NCI-H2171 treated with DMSO at 0.1 percent for 48 hours (cell line): Measurements from ENCODE around the gene TXLNB.

Experiments
- DNase-seq: peaks from one replicate; lab custom pipeline; 2025; lab: John Stamatoyannopoulos, UW

The TXLNB gene

GRCh38 chr6:139271056-139271455, 20.7 kb downstream of the TXLNB start:
- no peak for DNase-seq

GRCh38 chr6:139270249-139270648, 21.5 kb downstream of the TXLNB start:
- no peak for DNase-seq

DNA sequence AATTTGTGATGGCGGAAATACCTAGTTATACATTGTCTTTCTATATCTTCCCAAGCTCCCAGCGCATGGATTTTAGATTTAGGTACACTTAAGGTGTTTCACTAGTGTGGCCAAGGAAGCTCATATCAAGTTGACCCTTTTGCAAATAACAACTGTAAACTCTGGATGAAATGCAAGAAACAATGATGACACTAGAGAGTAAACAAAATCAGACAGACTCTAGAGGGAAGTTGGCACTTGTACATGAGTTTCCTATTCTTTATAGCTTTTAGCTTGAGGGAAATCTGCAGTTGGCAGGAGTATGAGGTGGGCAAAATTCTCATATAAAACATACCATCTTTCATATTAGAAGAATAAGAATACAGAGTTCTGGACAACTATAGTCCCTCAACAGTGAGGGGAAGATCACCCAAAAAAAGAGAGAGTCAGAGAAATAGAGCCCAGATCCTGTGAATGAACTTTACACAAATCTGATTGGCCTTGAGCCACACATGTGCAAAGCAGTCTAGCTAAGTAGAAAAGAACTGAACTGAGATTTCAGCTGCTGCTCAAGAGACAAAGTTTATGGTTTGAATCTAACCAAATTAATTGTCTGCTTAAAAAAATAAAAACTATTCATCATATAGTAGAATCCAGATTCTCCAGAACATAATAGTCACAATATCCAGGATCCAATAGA, 26.1 kb downstream of the TXLNB start:
- no peak for DNase-seq

DNA sequence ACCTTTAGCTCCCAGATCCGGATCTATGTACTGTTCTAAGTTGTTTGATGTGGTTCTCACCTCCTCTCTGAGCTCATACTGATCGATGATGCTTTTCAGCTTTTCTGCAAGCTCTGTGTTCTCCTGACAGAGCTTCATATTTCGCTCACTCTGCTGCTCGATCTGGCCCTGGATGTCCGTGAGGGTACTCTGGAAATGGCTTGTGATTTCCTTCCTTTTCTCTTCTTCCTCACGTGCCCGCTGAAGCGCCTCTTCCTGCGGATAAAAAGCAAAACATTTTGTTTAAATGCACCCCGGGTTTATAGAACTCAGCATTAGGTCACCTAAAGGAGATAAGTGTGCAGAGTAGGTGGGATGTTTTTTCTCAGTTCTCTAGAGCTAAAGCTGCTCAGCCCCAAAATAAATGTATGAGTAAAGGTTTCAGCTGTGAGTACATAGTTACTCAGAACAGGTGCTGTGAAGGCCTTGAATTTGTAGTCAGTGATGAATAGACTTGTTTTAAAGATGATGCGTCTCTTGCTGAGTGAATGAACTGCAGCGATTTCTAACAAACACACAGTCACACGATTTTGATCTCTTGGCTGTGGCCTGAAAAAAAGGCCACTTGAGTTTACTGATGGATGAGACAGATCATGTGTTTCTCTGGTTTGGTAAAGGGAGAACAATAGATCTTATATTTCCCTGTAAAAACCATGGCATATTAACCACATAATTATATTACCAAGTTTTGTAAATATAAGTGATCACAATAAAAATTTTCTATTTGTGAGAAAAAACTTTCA, 29.1 kb downstream of the TXLNB start:
- DNase-seq, result peak; percentile 90

GRCh38 chr6:139257821-139258398, 33.9 kb downstream of the TXLNB start:
- DNase-seq, result no peak

GRCh38 chr6:139257291-139257690, 34.5 kb downstream of the TXLNB start:
- no peak for DNase-seq

GRCh38 chr6:139256087-139256486, 35.7 kb downstream of the TXLNB start:
- no peak for DNase-seq

DNA sequence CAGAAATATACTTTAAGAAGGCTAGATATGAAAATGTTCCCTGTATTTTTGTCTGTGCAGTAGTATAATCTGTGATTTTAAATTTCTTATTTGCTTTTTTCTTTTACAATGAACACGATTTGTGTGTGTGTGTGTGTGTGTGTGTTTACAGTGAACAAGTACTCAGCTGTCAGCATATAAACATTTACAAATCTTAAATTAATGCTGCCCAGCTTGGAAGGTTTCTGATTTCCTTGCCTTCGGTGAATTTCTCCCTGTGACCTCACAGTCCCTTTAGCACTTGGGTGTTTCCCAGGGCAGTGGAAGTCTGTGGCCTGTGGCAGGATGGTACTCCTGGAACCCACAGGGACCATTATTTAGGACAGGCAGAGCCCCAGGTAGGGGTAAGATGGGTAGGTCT, 37.6 kb downstream of the TXLNB start:
- DNase-seq, result no peak

GRCh38 chr6:139253656-139254055, 38.1 kb downstream of the TXLNB start:
- DNase-seq, result no peak

DNA sequence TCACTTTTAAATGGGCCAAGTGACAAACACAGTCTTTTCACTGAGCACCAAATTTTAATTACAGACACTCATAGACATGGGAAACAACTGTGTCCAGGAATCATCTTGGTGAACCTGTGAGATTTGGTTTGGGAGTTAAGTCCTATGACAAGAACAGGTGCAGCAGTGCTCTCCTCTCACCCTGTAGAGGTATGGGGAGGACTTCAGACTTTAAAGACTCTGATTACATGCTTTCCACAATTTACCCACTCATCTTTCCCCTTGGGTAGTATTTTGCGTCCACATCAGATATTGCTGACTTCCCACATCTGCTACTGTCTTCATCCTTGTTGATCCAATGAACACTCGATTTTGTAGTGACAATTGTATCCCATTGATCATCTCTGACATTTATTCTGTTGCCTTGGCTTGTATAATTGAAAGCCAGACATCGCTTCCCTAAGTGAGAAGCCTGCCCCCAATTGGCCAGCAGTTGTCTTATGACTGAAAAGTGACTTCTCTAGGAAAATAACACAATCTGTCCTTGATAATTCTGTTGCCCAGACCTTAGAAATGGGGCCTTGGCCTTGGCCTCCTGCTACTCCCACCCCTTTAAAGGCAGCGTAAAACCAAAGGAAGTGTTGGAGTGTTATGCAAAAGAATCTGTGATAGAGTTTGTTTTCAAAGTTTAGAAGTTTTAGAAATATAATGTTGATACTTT, 40.0 kb downstream of the TXLNB start:
- DNase-seq, result no peak

- no peak for DNase-seq
Measured at GRCh38 chr6:139251045-139251690, 40.6 kb downstream of the TXLNB start.

DNA sequence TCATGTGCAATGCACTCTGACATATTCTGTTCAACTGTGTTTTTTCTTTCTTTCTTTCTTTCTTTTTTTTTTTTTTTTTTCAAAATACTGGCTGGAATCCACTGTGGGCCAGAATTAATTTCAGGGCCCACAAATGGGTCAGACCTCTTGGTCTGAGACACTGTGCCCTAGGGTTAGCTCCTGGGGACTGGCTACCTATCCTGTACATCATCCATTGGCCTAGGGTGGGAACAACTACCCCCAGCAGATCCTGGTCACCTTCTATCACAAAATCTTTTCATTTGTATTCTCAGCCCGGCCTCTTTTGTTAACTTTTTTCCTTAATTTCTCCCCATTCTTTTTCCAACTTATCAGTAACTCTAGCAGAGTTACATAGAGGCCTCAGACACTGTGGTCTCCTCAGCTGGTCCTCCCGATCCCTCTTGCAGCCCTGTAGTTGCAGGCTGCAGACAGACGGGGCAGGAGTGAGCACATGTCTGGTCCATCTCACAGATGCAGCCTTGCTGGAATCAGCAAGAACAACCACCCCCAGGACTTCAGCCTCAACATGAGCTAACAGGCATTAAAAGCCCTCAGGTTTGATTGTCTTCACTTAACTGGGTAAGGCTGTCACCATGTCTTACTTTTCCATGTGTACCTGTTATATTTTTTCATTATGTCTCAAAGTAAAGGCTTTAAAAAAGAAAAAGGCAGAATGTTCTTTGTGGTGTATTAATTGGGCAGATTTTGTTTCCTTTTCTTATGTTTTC, 41.3 kb downstream of the TXLNB start:
- DNase-seq, result peak; percentile 63

DNA sequence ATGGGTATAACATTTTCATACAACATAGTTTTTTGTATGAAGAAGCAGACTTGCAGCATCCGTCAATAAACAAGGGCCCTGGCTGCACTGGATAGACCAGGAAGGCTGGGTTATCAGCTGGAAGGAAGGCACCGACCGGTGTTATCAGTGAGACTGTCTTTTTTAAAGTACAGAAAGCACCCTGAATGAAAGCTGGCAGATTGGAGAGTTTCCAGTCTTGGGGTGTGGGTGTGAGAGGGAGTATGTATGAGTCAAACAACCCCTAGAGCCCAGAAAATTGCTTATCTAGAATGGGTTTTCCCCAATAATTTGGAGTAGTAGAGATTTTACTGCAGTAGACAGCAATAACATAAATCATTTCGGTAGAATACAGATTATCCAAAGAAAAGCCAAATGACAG, 42.4 kb downstream of the TXLNB start:
- DNase-seq, result no peak

DNA sequence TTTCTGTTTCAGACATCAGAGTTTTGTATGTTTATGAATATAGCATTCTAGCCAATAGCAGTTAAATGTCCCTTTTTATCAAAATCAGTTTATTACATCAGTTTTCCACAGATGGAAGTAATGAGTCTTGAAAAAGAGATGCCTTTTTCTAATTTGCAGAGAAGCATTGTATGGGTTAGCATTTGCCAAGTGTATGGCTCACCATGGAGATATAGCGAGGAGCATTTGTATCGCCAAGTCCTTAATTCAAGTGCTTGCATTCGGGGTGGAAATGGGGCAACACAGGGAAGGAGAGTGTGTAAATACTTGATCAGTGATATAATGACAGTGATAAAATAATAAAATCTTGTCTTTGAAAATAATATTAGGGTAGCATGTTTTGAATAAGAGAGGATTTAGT, 42.9 kb downstream of the TXLNB start:
- no peak for DNase-seq

- DNase-seq, result no peak
Measured at GRCh38 chr6:139247618-139248017, 44.2 kb downstream of the TXLNB start.

- DNase-seq, result no peak
Measured at GRCh38 chr6:139243536-139243935, 48.3 kb downstream of the TXLNB start.

GRCh38 chr6:139242457-139243240, 49.1 kb downstream of the TXLNB start:
- no peak for DNase-seq

- peak; percentile 81 for DNase-seq
Measured at GRCh38 chr6:139240161-139241010, 51.4 kb downstream of the TXLNB start.

GRCh38 chr6:139239064-139239463, 52.7 kb downstream of the TXLNB start:
- no peak for DNase-seq

- DNase-seq, result no peak
Measured at GRCh38 chr6:139236105-139236504, 55.7 kb downstream of the TXLNB start.
